GM19468 (cell line): ENCODE measurements around the gene SCO1.
"Not testable (repeated sequence)": the region's sequence is repeated elsewhere in the genome, so short reads cannot be mapped to it uniquely, and the experiment has no call there.

Experiments
- ATAC-seq: cut with Tn5 transposase; IDR thresholded peaks from one replicate; pipeline ENCODE4 v1.9.1; 2021; ENCODE audit warnings: mild to moderate bottlenecking, moderate library complexity, moderate number of reproducible peaks; ENCODE audit not compliant: unreplicated experiment; ENCODE audit errors: extremely low read depth

Gene SCO1

GRCh38 chr17:10697092-10698081, at the start of gene SCO1, which contains the start of gene ADPRM:
Gene SCO1, minus strand, starts transcription at chr17:10697533. Its CDS starts 26 bp downstream, at chr17:10697507.
Gene ADPRM, plus strand, starts transcription at chr17:10697594. Its CDS starts 7,333 bp downstream, at chr17:10704927.
- peak; percentile 95 for ATAC-seq

GRCh38 chr17:10745231-10745630, 47.9 kb upstream of the SCO1 start:
- no peak for ATAC-seq

- no peak for ATAC-seq
Measured at GRCh38 chr17:10744501-10745000, 47.2 kb upstream of the SCO1 start.

- ATAC-seq, result no peak
Measured at GRCh38 chr17:10743316-10744009, 46.1 kb upstream of the SCO1 start.

GRCh38 chr17:10742431-10742830, 45.1 kb upstream of the SCO1 start:
- no peak for ATAC-seq

GRCh38 chr17:10741416-10742135, 44.2 kb upstream of the SCO1 start:
- ATAC-seq, result no peak

GRCh38 chr17:10739386-10739785, 42.1 kb upstream of the SCO1 start:
- no peak for ATAC-seq

GRCh38 chr17:10738521-10739258, 41.4 kb upstream of the SCO1 start:
- no peak for ATAC-seq

GRCh38 chr17:10737736-10738135, 40.4 kb upstream of the SCO1 start:
- no peak for ATAC-seq

GRCh38 chr17:10737168-10737622, 39.9 kb upstream of the SCO1 start:
- no peak for ATAC-seq

GRCh38 chr17:10735821-10736220, 38.5 kb upstream of the SCO1 start:
- no peak for ATAC-seq

- no peak for ATAC-seq
Measured at GRCh38 chr17:10735251-10735650, 37.9 kb upstream of the SCO1 start.

GRCh38 chr17:10733666-10734065, 36.3 kb upstream of the SCO1 start:
- ATAC-seq, result no peak

GRCh38 chr17:10732121-10732520, 34.8 kb upstream of the SCO1 start:
- ATAC-seq, result not testable (repeated sequence)

GRCh38 chr17:10731408-10731879, 34.1 kb upstream of the SCO1 start:
- no peak for ATAC-seq

- ATAC-seq, result not testable (repeated sequence)
Measured at GRCh38 chr17:10730247-10730646, 32.9 kb upstream of the SCO1 start.

- peak; percentile 60 for ATAC-seq
Measured at GRCh38 chr17:10729334-10730193, 32.2 kb upstream of the SCO1 start, which contains the start of gene TMEM220. Gene TMEM220, minus strand, starts transcription at chr17:10730023. Its CDS starts 172 bp downstream, at chr17:10729851.

GRCh38 chr17:10728331-10728892, 31.1 kb upstream of the SCO1 start:
- ATAC-seq, result no peak
